HG03108 (cell line): ENCODE results near the gene NCDN.
"Not testable (repeated sequence)": the region's sequence is repeated elsewhere in the genome, so short reads cannot be mapped to it uniquely, and the experiment has no call there.

Source experiments
- ATAC-seq: cut with Tn5 transposase; IDR thresholded peaks from one replicate; pipeline ENCODE4 v1.9.1; 2021; ENCODE audit warnings: moderate library complexity; ENCODE audit not compliant: unreplicated experiment

NCDN gene

GRCh38 chr1:35568975-35569395, 11.4 kb downstream of the NCDN start:
- ATAC-seq = no peak

DNA sequence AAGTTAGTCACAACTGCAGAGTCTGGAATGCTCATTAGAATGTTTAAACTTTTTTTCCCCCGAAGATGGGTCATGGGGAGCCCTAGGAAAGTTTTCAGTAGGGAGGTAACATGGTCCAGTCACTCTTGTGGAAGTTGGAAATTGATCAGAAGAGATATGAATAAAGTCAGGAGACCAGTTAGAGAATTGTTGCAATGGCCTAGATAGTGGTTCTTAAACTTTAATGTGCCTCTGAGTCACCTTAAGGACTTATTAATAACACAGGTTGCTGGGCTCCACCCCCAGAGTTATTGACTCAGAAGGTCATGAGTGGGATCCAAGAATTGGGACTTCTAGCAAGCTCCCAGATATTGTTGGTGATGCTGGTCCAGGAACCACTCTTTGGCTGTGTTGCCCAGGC, 12.3 kb downstream of the NCDN start:
- no peak for ATAC-seq

- ATAC-seq = no peak
Measured at GRCh38 chr1:35570589-35571137, 13.1 kb downstream of the NCDN start.

DNA sequence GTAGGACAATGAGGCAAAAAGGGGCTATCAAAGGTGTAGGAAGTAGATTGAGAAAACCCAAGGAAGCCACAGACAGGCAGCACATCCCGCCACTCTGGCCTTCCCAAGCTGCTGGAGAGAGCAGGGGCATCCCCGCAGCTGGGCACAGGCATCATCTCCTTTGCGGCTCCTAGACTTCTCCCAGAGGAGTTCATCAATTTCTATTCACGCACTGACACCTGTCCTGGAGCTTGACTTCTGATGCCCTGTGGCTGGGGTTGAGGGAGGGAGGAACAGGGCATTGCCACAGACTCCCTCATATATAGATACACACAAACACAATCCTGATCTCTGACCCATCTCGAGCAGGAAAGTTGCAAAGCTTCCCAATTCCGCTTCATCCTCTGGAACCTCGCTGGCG, 13.7 kb downstream of the NCDN start:
- no peak for ATAC-seq

- ATAC-seq = no peak
Measured at GRCh38 chr1:35572296-35572695, 14.7 kb downstream of the NCDN start.

GRCh38 chr1:35573198-35574124, 15.9 kb downstream of the NCDN start, which contains the start of gene TFAP2E:
Gene TFAP2E (plus strand): TSS chr1:35573314. CDS start chr1:35573578, 264 bp downstream.
- no peak for ATAC-seq

DNA sequence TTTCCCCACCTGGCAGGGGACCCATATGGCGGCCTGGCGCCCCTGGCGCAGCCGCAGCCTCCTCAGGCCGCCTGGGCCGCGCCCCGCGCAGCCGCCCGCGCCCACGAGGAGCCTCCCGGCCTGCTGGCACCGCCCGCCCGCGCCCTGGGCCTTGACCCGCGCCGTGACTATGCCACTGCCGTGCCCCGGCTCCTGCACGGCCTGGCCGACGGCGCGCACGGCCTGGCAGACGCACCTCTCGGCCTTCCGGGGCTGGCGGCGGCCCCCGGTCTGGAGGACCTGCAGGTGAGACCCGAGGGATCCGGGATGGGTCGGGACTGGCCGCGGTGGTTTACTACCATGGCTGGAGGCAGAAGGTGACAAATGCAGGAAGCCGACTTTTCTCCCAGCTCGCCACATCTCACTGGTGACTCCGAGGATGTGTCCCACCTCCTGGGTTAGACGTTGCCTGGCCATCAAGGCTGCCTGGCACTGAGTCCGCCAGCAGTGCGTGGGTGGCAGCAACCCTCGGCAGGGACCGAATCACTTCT, 16.6 kb downstream of the NCDN start:
- no peak for ATAC-seq

- ATAC-seq = no peak
Measured at GRCh38 chr1:35574655-35575415, 17.2 kb downstream of the NCDN start.

- ATAC-seq = no peak
Measured at GRCh38 chr1:35575416-35575958, 17.9 kb downstream of the NCDN start.

GRCh38 chr1:35576061-35576765, 18.6 kb downstream of the NCDN start:
- no peak for ATAC-seq

- not testable (repeated sequence) for ATAC-seq
Measured at GRCh38 chr1:35576766-35577070, 19.1 kb downstream of the NCDN start.

DNA sequence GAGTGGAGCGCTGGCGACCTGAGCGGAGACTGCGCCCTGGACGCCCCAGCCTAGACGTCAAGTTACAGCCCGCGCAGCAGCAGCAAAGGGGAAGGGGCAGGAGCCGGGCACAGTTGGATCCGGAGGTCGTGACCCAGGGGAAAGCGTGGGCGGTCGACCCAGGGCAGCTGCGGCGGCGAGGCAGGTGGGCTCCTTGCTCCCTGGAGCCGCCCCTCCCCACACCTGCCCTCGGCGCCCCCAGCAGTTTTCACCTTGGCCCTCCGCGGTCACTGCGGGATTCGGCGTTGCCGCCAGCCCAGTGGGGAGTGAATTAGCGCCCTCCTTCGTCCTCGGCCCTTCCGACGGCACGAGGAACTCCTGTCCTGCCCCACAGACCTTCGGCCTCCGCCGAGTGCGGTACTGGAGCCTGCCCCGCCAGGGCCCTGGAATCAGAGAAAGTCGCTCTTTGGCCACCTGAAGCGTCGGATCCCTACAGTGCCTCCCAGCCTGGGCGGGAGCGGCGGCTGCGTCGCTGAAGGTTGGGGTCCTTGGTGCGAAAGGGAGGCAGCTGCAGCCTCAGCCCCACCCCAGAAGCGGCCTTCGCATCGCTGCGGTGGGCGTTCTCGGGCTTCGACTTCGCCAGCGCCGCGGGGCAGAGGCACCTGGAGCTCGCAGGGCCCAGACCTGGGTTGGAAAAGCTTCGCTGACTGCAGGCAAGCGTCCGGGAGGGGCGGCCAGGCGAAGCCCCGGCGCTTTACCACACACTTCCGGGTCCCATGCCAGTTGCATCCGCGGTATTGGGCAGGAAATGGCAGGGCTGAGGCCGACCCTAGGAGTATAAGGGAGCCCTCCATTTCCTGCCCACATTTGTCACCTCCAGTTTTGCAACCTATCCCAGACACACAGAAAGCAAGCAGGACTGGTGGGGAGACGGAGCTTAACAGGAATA, 19.7 kb downstream of the NCDN start:
- peak; percentile 66 for ATAC-seq

GRCh38 chr1:35580949-35581388, 23.4 kb downstream of the NCDN start:
- ATAC-seq = no peak

GRCh38 chr1:35581621-35582020, 24.0 kb downstream of the NCDN start:
- not testable (repeated sequence) for ATAC-seq

GRCh38 chr1:35585281-35585680, 27.7 kb downstream of the NCDN start:
- no peak for ATAC-seq

DNA sequence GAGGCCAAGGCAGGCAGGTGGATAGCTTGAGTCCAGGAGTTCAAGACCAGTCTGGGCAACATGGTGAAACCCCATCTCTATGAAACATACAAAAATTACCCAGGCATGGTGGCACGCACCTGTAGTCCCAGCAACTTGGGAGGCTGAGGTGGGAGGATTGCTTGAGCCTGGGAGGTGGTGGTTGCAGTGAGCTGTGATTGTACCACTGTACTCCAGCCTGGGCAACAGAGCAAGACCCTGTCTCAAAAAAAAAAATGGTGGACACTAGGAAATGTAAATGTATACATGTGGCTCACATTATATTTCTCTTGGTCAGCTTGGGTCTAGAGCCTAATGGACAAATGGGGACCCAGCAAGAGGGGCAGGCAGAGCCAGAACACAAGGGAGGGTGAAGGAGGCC, 28.2 kb downstream of the NCDN start:
- not testable (repeated sequence) for ATAC-seq

DNA sequence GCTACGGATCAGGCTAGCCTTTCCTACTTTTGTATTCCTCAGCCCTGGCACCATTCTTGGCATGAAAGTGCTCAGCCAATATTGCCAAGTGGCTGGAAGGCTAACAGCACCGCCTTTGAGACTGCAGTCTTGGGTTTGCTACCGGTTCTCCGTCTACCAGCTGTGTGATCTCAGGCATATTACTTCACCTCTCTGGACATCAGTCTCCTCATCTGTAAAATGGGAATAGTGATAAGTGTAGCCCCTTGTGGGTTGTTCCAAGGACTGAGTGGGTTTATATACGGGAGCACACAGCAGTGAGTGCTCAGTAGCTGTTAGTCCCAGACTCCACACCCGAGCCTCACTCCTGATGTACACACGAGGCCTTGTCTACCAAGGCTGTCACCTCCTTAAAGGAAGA, 29.2 kb downstream of the NCDN start:
- no peak for ATAC-seq

GRCh38 chr1:35587736-35588135, 30.1 kb downstream of the NCDN start:
- ATAC-seq = no peak

- ATAC-seq = no peak
Measured at GRCh38 chr1:35588197-35588910, 30.8 kb downstream of the NCDN start.
